Loucy (cell line): ENCODE measurements around the gene DYNLT3.

Experiments
- H2AFZ ChIP-seq: fragments of 200-600 bp; sonication (generic); 2 replicates; pipeline ENCODE4 v1.6.0; 2016; ENCODE audit warnings: antibody characterized with exemption, mild to moderate bottlenecking, low read length, moderate library complexity
- H3F3A ChIP-seq: fragments of 200-600 bp; 2 replicates; pipeline ENCODE4 v1.6.0; 2016; ENCODE audit warnings: antibody characterized with exemption, low read depth, mild to moderate bottlenecking
- H3K27me3 ChIP-seq: fragments of 200-600 bp; sonication (generic); 2 replicates; pipeline ENCODE4 v1.6.1; 2014; ENCODE audit warnings: low read length, mild to moderate bottlenecking; ENCODE audit not compliant: insufficient read depth, poor library complexity, severe bottlenecking
- H3K36me3 ChIP-seq: fragments of 200-600 bp; sonication (generic); 2 replicates; pipeline ENCODE4 v1.6.1; 2016; ENCODE audit warnings: low read length; ENCODE audit not compliant: insufficient read depth
- H3K4me1 ChIP-seq: fragments of 200-600 bp; sonication (generic); 2 replicates; pipeline ENCODE4 v1.5.1; 2014; ENCODE audit warnings: low read length, mild to moderate bottlenecking; ENCODE audit not compliant: insufficient read depth, poor library complexity, severe bottlenecking
- H3K4me2 ChIP-seq: fragments of 200-600 bp; sonication (generic); 2 replicates; pipeline ENCODE4 v1.6.0; 2014; ENCODE audit warnings: antibody characterized with exemption, low read length, low read depth, mild to moderate bottlenecking; ENCODE audit not compliant: poor library complexity, severe bottlenecking
- H3K4me3 ChIP-seq: fragments of 200-600 bp; sonication (generic); 2 replicates; pipeline ENCODE4 v1.5.1; 2014; ENCODE audit warnings: low read length, mild to moderate bottlenecking, mixed read lengths; ENCODE audit not compliant: poor library complexity, severe bottlenecking
- H3K79me2 ChIP-seq: fragments of 200-600 bp; sonication (generic); 2 replicates; pipeline ENCODE4 v1.6.1; 2014; ENCODE audit warnings: low read length; ENCODE audit not compliant: insufficient read depth
- H3K9ac ChIP-seq: fragments of 200-600 bp; sonication (generic); 2 replicates; pipeline ENCODE4 v1.6.0; 2014; ENCODE audit warnings: mild to moderate bottlenecking, low read depth, low read length, moderate library complexity; ENCODE audit not compliant: poor library complexity, severe bottlenecking
- H3K9me2 ChIP-seq: fragments of 200-600 bp; sonication (generic); replicated peaks from 2 replicates; pipeline ENCODE4 v1.6.1; 2016; ENCODE audit warnings: low read depth, low read length, mixed read lengths
- H3K9me3 ChIP-seq: fragments of 200-600 bp; sonication (generic); 2 replicates; pipeline ENCODE4 v1.6.1; 2014; ENCODE audit warnings: mild to moderate bottlenecking, antibody characterized with exemption, low read length, low read depth; ENCODE audit not compliant: insufficient read depth
- H4K20me1 ChIP-seq: fragments of 200-600 bp; sonication (generic); 2 replicates; pipeline ENCODE4 v1.6.0; 2014; ENCODE audit warnings: antibody characterized with exemption, low read length, mild to moderate bottlenecking; ENCODE audit not compliant: insufficient read depth, poor library complexity, severe bottlenecking
- EZH2phosphoT487 ChIP-seq: fragments of 200-600 bp; IDR thresholded peaks from 2 replicates; pipeline ENCODE4 v1.6.1; 2018; ENCODE audit warnings: antibody characterized with exemption, mild to moderate bottlenecking, moderate library complexity, borderline replicate concordance
- TF ChIP-seq, protein P1 (sequence below): fragments of 200-600 bp; sonication (generic); conservative IDR thresholded peaks from 2 replicates; pipeline ENCODE4 v1.5.1; 2014; ENCODE audit warnings: mild to moderate bottlenecking, antibody characterized with exemption, low read length

DYNLT3 gene

DNA sequence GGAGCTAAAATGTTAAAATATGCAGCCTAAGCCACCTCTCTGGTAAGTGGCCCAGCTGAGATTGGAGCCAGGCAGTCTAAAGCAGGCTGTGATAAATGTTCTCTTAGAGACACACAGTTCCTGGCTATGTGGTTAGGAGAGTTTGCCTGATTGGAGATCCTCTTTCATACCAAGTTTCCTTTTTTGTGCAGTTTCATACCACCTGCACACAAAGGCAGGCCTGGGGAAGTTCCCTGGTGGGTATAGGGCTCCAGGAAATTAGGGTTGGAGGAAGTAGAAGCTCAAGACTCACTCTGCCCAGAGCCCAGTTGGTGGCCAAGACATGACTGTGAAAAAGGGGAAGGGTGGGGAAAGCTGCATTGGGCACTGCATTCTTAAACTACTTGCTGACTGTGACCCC is 50.6 kb downstream of the DYNLT3 start:
- Histone ChIP-seq H3K79me2 (no peaks in the 10 kb centered on the region), H3K36me3 (no peaks in the 10 kb centered on the region), H3K4me3 (no peak overlapping the region), H3F3A (no peaks in the 10 kb centered on the region), H3K9ac (no peak overlapping the region), H4K20me1 (no peaks in the 10 kb centered on the region), H2AFZ (no peak overlapping the region), H3K4me2 (peak overlapping the region; percentile 4), H3K9me3 (no peaks in the 10 kb centered on the region), H3K27me3 (no peaks in the 10 kb centered on the region), H3K4me1 (peaks cover 10% of the 10 kb centered on the region), H3K9me2 (no peaks in the 10 kb centered on the region)
- TF ChIP-seq, protein P1, sequence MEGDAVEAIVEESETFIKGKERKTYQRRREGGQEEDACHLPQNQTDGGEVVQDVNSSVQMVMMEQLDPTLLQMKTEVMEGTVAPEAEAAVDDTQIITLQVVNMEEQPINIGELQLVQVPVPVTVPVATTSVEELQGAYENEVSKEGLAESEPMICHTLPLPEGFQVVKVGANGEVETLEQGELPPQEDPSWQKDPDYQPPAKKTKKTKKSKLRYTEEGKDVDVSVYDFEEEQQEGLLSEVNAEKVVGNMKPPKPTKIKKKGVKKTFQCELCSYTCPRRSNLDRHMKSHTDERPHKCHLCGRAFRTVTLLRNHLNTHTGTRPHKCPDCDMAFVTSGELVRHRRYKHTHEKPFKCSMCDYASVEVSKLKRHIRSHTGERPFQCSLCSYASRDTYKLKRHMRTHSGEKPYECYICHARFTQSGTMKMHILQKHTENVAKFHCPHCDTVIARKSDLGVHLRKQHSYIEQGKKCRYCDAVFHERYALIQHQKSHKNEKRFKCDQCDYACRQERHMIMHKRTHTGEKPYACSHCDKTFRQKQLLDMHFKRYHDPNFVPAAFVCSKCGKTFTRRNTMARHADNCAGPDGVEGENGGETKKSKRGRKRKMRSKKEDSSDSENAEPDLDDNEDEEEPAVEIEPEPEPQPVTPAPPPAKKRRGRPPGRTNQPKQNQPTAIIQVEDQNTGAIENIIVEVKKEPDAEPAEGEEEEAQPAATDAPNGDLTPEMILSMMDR = no peak
- no peak for TF ChIP-seq EZH2phosphoT487

DNA sequence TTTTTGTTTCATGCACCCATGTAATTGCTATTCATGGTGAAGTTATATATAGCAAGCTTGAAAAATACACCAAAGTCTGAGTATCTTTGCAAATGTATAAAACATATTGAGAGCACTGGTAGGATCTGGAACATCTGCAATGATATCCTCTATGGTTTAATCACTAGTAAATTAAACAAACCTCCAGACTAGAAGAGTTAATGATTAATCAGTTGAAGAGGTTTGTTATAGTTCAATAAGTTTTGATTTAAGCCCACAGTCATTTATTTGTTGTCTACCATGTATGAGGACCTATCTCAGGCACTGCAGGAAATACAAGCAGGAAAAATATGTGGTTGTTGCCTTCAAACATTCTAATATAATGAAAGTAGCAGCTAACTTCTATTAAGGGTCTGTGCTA is 51.1 kb downstream of the DYNLT3 start:
- Histone ChIP-seq H3K79me2 (no peaks in the 10 kb centered on the region), H3K4me1 (peaks cover 10% of the 10 kb centered on the region), H3F3A (no peaks in the 10 kb centered on the region), H3K4me2 (no peak overlapping the region), H4K20me1 (no peaks in the 10 kb centered on the region), H3K4me3 (no peak overlapping the region), H2AFZ (no peak overlapping the region), H3K9me3 (no peaks in the 10 kb centered on the region), H3K27me3 (no peaks in the 10 kb centered on the region), H3K9ac (no peak overlapping the region), H3K36me3 (no peaks in the 10 kb centered on the region), H3K9me2 (no peaks in the 10 kb centered on the region)
- TF ChIP-seq EZH2phosphoT487 = no peak
- TF ChIP-seq, protein P1 = no peak
